Neutrophil (primary cell): ENCODE measurements around the gene PTAR1.

Source experiments
- H3K27ac ChIP-seq: fragments of 200-600 bp; sonication (generic); 2 replicates; pipeline ENCODE4 v1.5.1; 2016; ENCODE audit warnings: mild to moderate bottlenecking, moderate library complexity
- H3K27me3 ChIP-seq: fragments of 200-600 bp; sonication (generic); 2 replicates; pipeline ENCODE4 v1.6.0; 2016; ENCODE audit warnings: mild to moderate bottlenecking
- H3K36me3 ChIP-seq: fragments of 200-600 bp; sonication (generic); 2 replicates; pipeline ENCODE4 v1.5.1; 2017
- H3K4me1 ChIP-seq, 2 experiments: fragments of 200-600 bp in 1 of 2; sonication (generic) in 1 of 2; 1 replicate in 1 of 2; 2 replicates in 1 of 2; pipeline versions ENCODE4 v1.5.1 to v1.6.1; 2013 to 2016; ENCODE audit warnings: low read depth in 1 of 2, low read length in 1 of 2, mild to moderate bottlenecking in 1 of 2, moderate library complexity in 1 of 2; ENCODE audit not compliant: control insufficient read depth in 1 of 2, insufficient read depth in 1 of 2
- H3K4me3 ChIP-seq, 2 experiments: fragments of 200-600 bp in 1 of 2; sonication (generic) in 1 of 2; 1 replicate in 1 of 2; 2 replicates in 1 of 2; pipeline ENCODE4 v1.5.1; 2013 to 2016; ENCODE audit warnings: low read depth in 1 of 2, low read length in 1 of 2, mild to moderate bottlenecking in 1 of 2, moderate library complexity in 1 of 2
- H3K9me3 ChIP-seq: fragments of 200-600 bp; sonication (generic); 2 replicates; pipeline ENCODE4 v1.5.1; 2016
- TF ChIP-seq, protein P1 (sequence below): fragments of 200-600 bp; sonication (generic); IDR thresholded peaks from 2 replicates; pipeline ENCODE4 v1.5.1; 2016; ENCODE audit warnings: antibody characterized with exemption

PTAR1 gene

GRCh38 chr9:69672596-69673310 is 87.1 kb downstream of the PTAR1 start:
- TF ChIP-seq, protein P1, sequence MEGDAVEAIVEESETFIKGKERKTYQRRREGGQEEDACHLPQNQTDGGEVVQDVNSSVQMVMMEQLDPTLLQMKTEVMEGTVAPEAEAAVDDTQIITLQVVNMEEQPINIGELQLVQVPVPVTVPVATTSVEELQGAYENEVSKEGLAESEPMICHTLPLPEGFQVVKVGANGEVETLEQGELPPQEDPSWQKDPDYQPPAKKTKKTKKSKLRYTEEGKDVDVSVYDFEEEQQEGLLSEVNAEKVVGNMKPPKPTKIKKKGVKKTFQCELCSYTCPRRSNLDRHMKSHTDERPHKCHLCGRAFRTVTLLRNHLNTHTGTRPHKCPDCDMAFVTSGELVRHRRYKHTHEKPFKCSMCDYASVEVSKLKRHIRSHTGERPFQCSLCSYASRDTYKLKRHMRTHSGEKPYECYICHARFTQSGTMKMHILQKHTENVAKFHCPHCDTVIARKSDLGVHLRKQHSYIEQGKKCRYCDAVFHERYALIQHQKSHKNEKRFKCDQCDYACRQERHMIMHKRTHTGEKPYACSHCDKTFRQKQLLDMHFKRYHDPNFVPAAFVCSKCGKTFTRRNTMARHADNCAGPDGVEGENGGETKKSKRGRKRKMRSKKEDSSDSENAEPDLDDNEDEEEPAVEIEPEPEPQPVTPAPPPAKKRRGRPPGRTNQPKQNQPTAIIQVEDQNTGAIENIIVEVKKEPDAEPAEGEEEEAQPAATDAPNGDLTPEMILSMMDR, result no peak
- peak overlapping the region; percentile 52 to 65 for H3K4me3 ChIP-seq
- H3K27ac ChIP-seq, result no peak overlapping the region
- H3K4me1 ChIP-seq, result peaks cover 4 to 12% of the 10 kb centered on the region in 2 experiments
- no peaks in the 10 kb centered on the region for H3K9me3 ChIP-seq
- H3K27me3 ChIP-seq, result peaks cover 96% of the 10 kb centered on the region
- H3K36me3 ChIP-seq, result no peaks in the 10 kb centered on the region

GRCh38 chr9:69671879-69672595 is 87.8 kb downstream of the PTAR1 start, which contains the start of gene APBA1:
APBA1 (minus strand) TSS chr9:69672371.
- Histone ChIP-seq H3K9me3 (no peaks in the 10 kb centered on the region), H3K4me3 (peak within 1 kb of the TSS; percentile 52 to 65), H3K27me3 (peaks cover 100% of the 10 kb centered on the region), H3K4me1 (peaks cover 4 to 12% of the 10 kb centered on the region in 2 experiments), H3K27ac (no peak within 1 kb of the TSS), H3K36me3 (no peaks in the 10 kb centered on the region)
- TF ChIP-seq, protein P1, result no peak

DNA sequence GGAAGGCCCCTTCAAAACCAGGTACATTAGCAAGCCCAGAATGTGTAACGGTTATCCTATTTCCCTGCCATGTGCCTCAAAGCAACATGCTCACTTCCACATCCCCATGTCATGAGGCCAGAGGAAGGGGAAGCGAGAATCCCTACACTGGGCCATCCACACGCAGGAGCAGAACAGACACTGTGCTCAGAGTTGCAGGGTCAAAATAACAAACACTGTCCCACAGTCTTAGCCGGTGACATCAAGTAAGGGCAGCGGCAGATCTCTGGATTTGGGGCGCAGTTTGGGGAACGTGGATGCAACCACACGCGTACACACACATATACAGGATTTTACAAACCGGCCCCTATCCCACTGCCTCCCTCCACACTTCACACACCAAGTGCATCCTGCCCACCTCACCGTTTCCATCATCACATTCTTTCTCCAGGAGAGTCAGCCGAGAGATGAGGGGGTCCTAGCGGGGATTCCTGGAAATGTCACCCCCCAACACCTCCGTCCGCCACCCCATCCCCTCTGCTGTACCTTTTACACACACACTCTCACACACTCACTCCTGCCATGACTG is 88.4 kb downstream of the PTAR1 start:
- Histone ChIP-seq H3K9me3 (no peaks in the 10 kb centered on the region), H3K36me3 (no peaks in the 10 kb centered on the region), H3K4me1 (peaks cover 4 to 12% of the 10 kb centered on the region in 2 experiments), H3K4me3 (no peak overlapping the region), H3K27me3 (peaks cover 100% of the 10 kb centered on the region), H3K27ac (no peak overlapping the region)
- TF ChIP-seq, protein P1, result no peak

DNA sequence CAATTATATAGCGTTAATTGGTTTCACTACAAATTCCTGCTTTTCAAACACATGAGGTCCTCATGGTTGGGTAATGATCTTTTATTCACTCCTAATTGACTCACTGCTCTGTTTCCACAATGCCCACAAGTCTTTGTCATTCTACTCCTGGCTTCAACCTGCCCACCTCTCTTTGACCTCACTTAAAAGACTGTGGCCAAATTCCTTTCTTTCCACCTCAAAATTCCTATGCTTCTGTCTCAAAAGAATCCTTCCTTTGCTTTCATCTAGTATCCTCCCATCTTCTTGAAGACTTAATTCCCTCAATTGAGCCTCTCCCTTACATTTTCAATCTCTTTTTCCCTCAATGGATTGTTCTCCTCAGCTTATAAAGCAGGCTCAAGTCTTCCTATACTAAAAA is 92.5 kb downstream of the PTAR1 start:
- no peak overlapping the region for H3K4me3 ChIP-seq
- H3K9me3 ChIP-seq, result no peaks in the 10 kb centered on the region
- peaks cover 94% of the 10 kb centered on the region for H3K27me3 ChIP-seq
- H3K36me3 ChIP-seq, result no peaks in the 10 kb centered on the region
- TF ChIP-seq, protein P1, result no peak
- no peak overlapping the region for H3K27ac ChIP-seq
- peaks cover 0 to 5% of the 10 kb centered on the region in 2 experiments for H3K4me1 ChIP-seq

DNA sequence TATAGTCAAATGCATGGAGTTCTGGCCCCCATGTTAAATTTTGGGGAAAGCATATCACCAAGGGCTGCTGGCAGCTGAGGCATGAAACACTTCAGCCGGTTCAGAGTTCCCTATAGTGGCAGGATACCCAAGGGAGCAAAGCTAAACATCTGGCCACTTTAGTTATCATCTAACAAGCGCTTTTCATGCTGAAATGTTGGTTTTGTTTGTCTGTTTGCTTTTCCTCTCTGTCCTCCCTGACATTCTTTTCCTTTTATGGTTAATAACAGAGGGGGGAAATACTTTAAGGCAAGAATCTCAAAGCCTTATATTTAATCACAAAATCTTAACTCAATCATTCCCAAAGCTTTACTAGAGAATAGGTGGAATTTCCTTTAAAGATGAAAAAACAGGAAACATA is 99.5 kb downstream of the PTAR1 start:
- TF ChIP-seq, protein P1, result no peak
- H3K9me3 ChIP-seq, result no peaks in the 10 kb centered on the region
- H3K4me1 ChIP-seq, result no peaks in the 10 kb centered on the region
- H3K4me3 ChIP-seq, result no peak overlapping the region
- H3K36me3 ChIP-seq, result no peaks in the 10 kb centered on the region
- peaks cover 47% of the 10 kb centered on the region for H3K27me3 ChIP-seq
- H3K27ac ChIP-seq, result no peak overlapping the region
